ENCODE results near the gene TKFC.

Gene TKFC

GRCh38 chr11:61293867-61294716, 38.9 kb upstream of the TKFC start (continued):
- TF ChIP-seq ZNF155 (tag by site-specific recombination; IDR thresholded peaks at IDR 0.05) = no peak
- 0 out of 2 replicates have a peak, but pooled peaks have one; percentile 36 for TF ChIP-seq ZNF785 (tag by site-specific recombination; IDR thresholded peaks at IDR 0.05)
- TF ChIP-seq ZNF23 (tag by site-specific recombination; IDR thresholded peaks at IDR 0.05; ENCODE audit: borderline replicate concordance) = no peak
- peak; percentile 79 for TF ChIP-seq ZNF600 (tag by site-specific recombination; IDR thresholded peaks at IDR 0.05)
- TF ChIP-seq HOXC10 (CRISPR knock-in tag; IDR thresholded peaks at IDR 0.05) = no peak
- 0 out of 2 replicates have a peak, but pooled peaks have one; percentile 41 for TF ChIP-seq ZNF324 (tag by site-specific recombination; IDR thresholded peaks at IDR 0.05)
- TF ChIP-seq ZFP69B (tag by site-specific recombination; IDR thresholded peaks at IDR 0.05) = peak; percentile 85
- TF ChIP-seq, protein P1, sequence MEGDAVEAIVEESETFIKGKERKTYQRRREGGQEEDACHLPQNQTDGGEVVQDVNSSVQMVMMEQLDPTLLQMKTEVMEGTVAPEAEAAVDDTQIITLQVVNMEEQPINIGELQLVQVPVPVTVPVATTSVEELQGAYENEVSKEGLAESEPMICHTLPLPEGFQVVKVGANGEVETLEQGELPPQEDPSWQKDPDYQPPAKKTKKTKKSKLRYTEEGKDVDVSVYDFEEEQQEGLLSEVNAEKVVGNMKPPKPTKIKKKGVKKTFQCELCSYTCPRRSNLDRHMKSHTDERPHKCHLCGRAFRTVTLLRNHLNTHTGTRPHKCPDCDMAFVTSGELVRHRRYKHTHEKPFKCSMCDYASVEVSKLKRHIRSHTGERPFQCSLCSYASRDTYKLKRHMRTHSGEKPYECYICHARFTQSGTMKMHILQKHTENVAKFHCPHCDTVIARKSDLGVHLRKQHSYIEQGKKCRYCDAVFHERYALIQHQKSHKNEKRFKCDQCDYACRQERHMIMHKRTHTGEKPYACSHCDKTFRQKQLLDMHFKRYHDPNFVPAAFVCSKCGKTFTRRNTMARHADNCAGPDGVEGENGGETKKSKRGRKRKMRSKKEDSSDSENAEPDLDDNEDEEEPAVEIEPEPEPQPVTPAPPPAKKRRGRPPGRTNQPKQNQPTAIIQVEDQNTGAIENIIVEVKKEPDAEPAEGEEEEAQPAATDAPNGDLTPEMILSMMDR (tag by site-specific recombination; IDR thresholded peaks at IDR 0.05) = 0 out of 2 replicates have a peak, but pooled peaks have one; percentile 13
- TF ChIP-seq KLF16 (tag by site-specific recombination; IDR thresholded peaks at IDR 0.05) = peak; percentile 47; the same call in 1 of the 2 replicates
- peak; percentile 91 for TF ChIP-seq PATZ1 (tag by site-specific recombination; IDR thresholded peaks at IDR 0.05)
- TF ChIP-seq KLF9 (tag by site-specific recombination; IDR thresholded peaks at IDR 0.05; ENCODE audit: low read depth) = peak; percentile 25; the same call in 1 of the 2 replicates
- TF ChIP-seq KLF10 (tag by site-specific recombination; IDR thresholded peaks at IDR 0.05) = 0 out of 2 replicates have a peak, but pooled peaks have one; percentile 16
- peak; percentile 58 for TF ChIP-seq ZEB2 (tag by site-specific recombination; IDR thresholded peaks at IDR 0.05)
- TF ChIP-seq, protein P2, sequence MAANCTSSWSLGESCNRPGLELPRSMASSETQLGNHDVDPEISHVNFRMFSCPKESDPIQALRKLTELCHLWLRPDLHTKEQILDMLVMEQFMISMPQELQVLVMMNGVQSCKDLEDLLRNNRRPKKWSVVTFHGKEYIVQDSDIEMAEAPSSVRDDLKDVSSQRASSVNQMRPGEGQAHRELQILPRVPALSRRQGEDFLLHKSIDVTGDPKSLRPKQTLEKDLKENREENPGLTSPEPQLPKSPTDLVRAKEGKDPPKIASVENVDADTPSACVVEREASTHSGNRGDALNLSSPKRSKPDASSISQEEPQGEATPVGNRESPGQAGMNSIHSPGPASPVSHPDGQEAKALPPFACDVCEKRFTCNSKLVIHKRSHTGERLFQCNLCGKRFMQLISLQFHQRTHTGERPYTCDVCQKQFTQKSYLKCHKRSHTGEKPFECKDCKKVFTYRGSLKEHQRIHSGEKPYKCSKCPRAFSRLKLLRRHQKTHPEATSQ (tag by site-specific recombination; IDR thresholded peaks at IDR 0.05) = no peak
- TF ChIP-seq, protein P3, sequence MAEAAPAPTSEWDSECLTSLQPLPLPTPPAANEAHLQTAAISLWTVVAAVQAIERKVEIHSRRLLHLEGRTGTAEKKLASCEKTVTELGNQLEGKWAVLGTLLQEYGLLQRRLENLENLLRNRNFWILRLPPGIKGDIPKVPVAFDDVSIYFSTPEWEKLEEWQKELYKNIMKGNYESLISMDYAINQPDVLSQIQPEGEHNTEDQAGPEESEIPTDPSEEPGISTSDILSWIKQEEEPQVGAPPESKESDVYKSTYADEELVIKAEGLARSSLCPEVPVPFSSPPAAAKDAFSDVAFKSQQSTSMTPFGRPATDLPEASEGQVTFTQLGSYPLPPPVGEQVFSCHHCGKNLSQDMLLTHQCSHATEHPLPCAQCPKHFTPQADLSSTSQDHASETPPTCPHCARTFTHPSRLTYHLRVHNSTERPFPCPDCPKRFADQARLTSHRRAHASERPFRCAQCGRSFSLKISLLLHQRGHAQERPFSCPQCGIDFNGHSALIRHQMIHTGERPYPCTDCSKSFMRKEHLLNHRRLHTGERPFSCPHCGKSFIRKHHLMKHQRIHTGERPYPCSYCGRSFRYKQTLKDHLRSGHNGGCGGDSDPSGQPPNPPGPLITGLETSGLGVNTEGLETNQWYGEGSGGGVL (tag by site-specific recombination; IDR thresholded peaks at IDR 0.05) = peak; percentile 93
- TF ChIP-seq, protein P4, sequence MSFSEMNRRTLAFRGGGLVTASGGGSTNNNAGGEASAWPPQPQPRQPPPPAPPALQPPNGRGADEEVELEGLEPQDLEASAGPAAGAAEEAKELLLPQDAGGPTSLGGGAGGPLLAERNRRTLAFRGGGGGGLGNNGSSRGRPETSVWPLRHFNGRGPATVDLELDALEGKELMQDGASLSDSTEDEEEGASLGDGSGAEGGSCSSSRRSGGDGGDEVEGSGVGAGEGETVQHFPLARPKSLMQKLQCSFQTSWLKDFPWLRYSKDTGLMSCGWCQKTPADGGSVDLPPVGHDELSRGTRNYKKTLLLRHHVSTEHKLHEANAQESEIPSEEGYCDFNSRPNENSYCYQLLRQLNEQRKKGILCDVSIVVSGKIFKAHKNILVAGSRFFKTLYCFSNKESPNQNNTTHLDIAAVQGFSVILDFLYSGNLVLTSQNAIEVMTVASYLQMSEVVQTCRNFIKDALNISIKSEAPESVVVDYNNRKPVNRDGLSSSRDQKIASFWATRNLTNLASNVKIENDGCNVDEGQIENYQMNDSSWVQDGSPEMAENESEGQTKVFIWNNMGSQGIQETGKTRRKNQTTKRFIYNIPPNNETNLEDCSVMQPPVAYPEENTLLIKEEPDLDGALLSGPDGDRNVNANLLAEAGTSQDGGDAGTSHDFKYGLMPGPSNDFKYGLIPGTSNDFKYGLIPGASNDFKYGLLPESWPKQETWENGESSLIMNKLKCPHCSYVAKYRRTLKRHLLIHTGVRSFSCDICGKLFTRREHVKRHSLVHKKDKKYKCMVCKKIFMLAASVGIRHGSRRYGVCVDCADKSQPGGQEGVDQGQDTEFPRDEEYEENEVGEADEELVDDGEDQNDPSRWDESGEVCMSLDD (tag by site-specific recombination; IDR thresholded peaks at IDR 0.05) = peak; percentile 52; the same call in 1 of the 2 replicates
- TF ChIP-seq, protein P5, sequence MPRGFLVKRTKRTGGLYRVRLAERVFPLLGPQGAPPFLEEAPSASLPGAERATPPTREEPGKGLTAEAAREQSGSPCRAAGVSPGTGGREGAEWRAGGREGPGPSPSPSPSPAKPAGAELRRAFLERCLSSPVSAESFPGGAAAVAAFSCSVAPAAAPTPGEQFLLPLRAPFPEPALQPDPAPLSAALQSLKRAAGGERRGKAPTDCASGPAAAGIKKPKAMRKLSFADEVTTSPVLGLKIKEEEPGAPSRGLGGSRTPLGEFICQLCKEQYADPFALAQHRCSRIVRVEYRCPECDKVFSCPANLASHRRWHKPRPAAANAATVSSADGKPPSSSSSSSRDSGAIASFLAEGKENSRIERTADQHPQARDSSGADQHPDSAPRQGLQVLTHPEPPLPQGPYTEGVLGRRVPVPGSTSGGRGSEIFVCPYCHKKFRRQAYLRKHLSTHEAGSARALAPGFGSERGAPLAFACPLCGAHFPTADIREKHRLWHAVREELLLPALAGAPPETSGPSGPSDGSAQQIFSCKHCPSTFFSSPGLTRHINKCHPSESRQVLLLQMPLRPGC (tag by site-specific recombination; IDR thresholded peaks at IDR 0.05) = no peak
- no peak for TF ChIP-seq OVOL3 (tag by site-specific recombination; IDR thresholded peaks at IDR 0.05)
- TF ChIP-seq ZBTB26 (tag by site-specific recombination; optimal IDR thresholded peaks at IDR 0.05) = peak; percentile 98
- peak; percentile 89 for TF ChIP-seq ZBTB48 (tag by site-specific recombination; IDR thresholded peaks at IDR 0.05)
- TF ChIP-seq GLIS2 (tag by site-specific recombination; IDR thresholded peaks at IDR 0.05) = peak; percentile 93
- TF ChIP-seq ZNF202 (tag by site-specific recombination; IDR thresholded peaks at IDR 0.05; ENCODE audit: borderline replicate concordance) = no peak
- peak; percentile 96 for TF ChIP-seq GLIS1 (tag by site-specific recombination; IDR thresholded peaks at IDR 0.05)
- TF ChIP-seq ZNF561 (tag by site-specific recombination; IDR thresholded peaks at IDR 0.05; ENCODE audit: borderline replicate concordance) = peak; percentile 19; the same call in 1 of the 2 replicates

Data from HEK293 (cell line).